Peyer's patch (tissue), 4 donors: Measurements from ENCODE around the gene HRH3.

Experiments used
- CTCF ChIP-seq, 6 experiments: fragments of 450-650 bp in 4 of 6; fragments of 200-600 bp in 2 of 6; sonication (generic) in 1 of 6; IDR thresholded peaks; one replicate each; pipeline ENCODE4 v1.5.1; 2017 to 2019; ENCODE audit warnings: antibody characterized with exemption in 6 of 6, mild to moderate bottlenecking in 3 of 6, moderate library complexity in 1 of 6
- POLR2A ChIP-seq, 2 donors: fragments of 450-650 bp; IDR thresholded peaks; one replicate each; pipeline ENCODE4 v1.5.1; 2017; ENCODE audit warnings: antibody characterized with exemption in 2 of 2, mild to moderate bottlenecking in 2 of 2, moderate library complexity in 2 of 2

- no peak for TF ChIP-seq POLR2A (IDR thresholded peaks at IDR 0.05)
- TF ChIP-seq CTCF (IDR thresholded peaks at IDR 0.05): no peak
Measured at GRCh38 chr20:62206388-62206775, 13.7 kb downstream of the HRH3 start.
